MCF 10A (cell line): ENCODE data around the gene RPAP2. TPM values are rescaled to one million over a fixed set of nuclear protein-coding genes. Genes with fewer than 3 reads are reported as not detected.

Source experiments
- BruUV-seq: library from RNA; stranded (reverse); fragments of 400-500 nt; replicated peaks from 2 replicates; lab custom pipeline; 2021; lab: Mats Ljungman, UMichigan
- CTCF ChIA-PET: fragments of 300-600 bp; sonication (Branson Sonifier 250); formaldehyde crosslinking; extraction: SDS; loops from one replicate; lab custom pipeline; 2021; ENCODE audit warnings: antibody characterized with exemption, inconsistent platforms; lab: Yijun Ruan, JAX
- POLR2A ChIA-PET: fragments of 300-600, 350-650 bp; sonication (Branson Sonifier 250); formaldehyde crosslinking; extraction: SDS; loops from one replicate; lab custom pipeline; 2020; ENCODE audit warnings: antibody characterized with exemption, inconsistent platforms; lab: Yijun Ruan, JAX
- DNase-seq: peaks from one replicate; pipeline ENCODE4 v3.0.0-alpha.2; 2018; ENCODE audit not compliant: unreplicated experiment
- H3K27ac Mint-ChIP-seq: one replicate; pipeline ENCODE4 v1.8.0; 2022; ENCODE audit warnings: mild to moderate bottlenecking, low read depth, mixed read lengths; ENCODE audit not compliant: unreplicated experiment
- H3K27me3 Mint-ChIP-seq: one replicate; pipeline ENCODE4 v1.8.0; 2022; ENCODE audit warnings: mixed read lengths; ENCODE audit not compliant: insufficient read depth, unreplicated experiment
- H3K36me3 Mint-ChIP-seq: one replicate; pipeline ENCODE4 v1.8.0; 2022; ENCODE audit warnings: mild to moderate bottlenecking, moderate library complexity, mixed read lengths; ENCODE audit not compliant: insufficient read depth, unreplicated experiment
- H3K4me1 Mint-ChIP-seq: one replicate; pipeline ENCODE4 v1.8.0; 2022; ENCODE audit warnings: mixed read lengths; ENCODE audit not compliant: insufficient read depth, unreplicated experiment
- H3K4me3 Mint-ChIP-seq: one replicate; pipeline ENCODE4 v1.8.0; 2022; ENCODE audit warnings: mild to moderate bottlenecking, moderate library complexity, mixed read lengths; ENCODE audit not compliant: unreplicated experiment
- H3K9me3 Mint-ChIP-seq: one replicate; pipeline ENCODE4 v1.8.0; 2022; ENCODE audit warnings: mixed read lengths; ENCODE audit not compliant: unreplicated experiment
- intact Hi-C: fragments of 100-400 bp; cut with micrococcal nuclease; formaldehyde crosslinking; loops from 2 replicates; pipeline ENCODE4 v1.14.1; 2022
- total RNA-seq: library from RNA; stranded (reverse); gene quantifications from 2 replicates; pipeline ENCODE4 v1.2.3, GENCODE V29; 2022
- TF ChIP-seq, protein P1 (sequence below): fragments of 200-600 bp; IDR thresholded peaks from one replicate; pipeline ENCODE4 v1.8.0; 2022; ENCODE audit warnings: antibody characterized with exemption, mild to moderate bottlenecking; ENCODE audit not compliant: unreplicated experiment

Gene RPAP2
- total RNA-seq, 1 experiment from 2014 or later = 26.2 TPM

DNA sequence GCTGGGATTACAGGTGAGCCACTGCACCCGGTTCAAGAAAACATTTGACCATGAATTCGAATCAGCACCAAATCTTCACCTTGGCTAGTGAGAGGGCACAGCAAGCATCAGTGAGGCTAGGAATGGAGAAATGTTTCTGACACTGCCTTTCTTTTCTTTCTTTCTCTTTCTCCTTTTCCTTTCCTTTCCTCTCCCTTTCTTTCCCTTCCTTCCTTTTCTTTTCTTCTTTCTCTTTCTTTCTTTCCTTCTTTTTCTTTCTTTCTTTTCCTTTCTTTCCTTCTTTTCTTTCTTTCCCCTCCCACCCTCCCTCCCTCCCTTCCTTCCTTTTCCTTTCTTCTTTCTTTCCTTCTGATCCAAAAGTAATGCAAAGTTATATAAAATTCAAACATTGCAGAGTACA is 147.0 kb downstream of the RPAP2 start:
- POLR2A ChIA-PET = no interaction called here
- H3K4me3 Mint-ChIP-seq = no peak overlapping the region
- intact Hi-C loops = no loop called here
- no peak overlapping the region for H3K27ac Mint-ChIP-seq
- H3K27me3 Mint-ChIP-seq = no peaks in the 10 kb centered on the region
- H3K9me3 Mint-ChIP-seq = no peaks in the 10 kb centered on the region
- no TSS peak for BruUV-seq
- peaks cover 17% of the 10 kb centered on the region for H3K4me1 Mint-ChIP-seq
- H3K36me3 Mint-ChIP-seq = no peaks in the 10 kb centered on the region
- TF ChIP-seq, protein P1, sequence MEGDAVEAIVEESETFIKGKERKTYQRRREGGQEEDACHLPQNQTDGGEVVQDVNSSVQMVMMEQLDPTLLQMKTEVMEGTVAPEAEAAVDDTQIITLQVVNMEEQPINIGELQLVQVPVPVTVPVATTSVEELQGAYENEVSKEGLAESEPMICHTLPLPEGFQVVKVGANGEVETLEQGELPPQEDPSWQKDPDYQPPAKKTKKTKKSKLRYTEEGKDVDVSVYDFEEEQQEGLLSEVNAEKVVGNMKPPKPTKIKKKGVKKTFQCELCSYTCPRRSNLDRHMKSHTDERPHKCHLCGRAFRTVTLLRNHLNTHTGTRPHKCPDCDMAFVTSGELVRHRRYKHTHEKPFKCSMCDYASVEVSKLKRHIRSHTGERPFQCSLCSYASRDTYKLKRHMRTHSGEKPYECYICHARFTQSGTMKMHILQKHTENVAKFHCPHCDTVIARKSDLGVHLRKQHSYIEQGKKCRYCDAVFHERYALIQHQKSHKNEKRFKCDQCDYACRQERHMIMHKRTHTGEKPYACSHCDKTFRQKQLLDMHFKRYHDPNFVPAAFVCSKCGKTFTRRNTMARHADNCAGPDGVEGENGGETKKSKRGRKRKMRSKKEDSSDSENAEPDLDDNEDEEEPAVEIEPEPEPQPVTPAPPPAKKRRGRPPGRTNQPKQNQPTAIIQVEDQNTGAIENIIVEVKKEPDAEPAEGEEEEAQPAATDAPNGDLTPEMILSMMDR = no peak
- DNase-seq = no peak
- CTCF ChIA-PET = no interaction called here

DNA sequence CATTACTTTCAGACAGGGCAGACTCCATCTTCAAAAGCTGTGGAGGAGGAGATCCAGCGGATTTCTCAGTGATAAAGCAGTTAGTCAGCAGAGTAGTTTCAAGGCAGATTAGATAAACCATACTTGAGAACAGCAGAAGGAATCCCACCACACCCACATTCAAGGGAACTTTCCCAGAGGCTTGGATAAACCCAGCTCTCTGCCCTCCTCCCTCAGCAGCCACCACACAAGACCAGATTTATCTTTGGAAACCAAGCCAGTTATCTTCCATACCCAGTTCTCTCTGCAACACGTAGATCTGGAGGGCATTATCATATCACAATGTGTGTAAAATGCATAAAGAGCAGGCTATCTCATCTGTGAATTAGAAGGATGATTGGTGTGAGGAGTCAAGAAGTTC is 147.7 kb downstream of the RPAP2 start:
- Mint-ChIP-seq H3K36me3 (no peaks in the 10 kb centered on the region), H3K27ac (no peak overlapping the region), H3K4me1 (peaks cover 17% of the 10 kb centered on the region), H3K9me3 (no peaks in the 10 kb centered on the region), H3K4me3 (no peak overlapping the region), H3K27me3 (no peaks in the 10 kb centered on the region)
- DNase-seq = no peak
- POLR2A ChIA-PET = no interaction called here
- CTCF ChIA-PET = no interaction called here
- no TSS peak for BruUV-seq
- TF ChIP-seq, protein P1 = no peak
- intact Hi-C loops = no loop called here

DNA sequence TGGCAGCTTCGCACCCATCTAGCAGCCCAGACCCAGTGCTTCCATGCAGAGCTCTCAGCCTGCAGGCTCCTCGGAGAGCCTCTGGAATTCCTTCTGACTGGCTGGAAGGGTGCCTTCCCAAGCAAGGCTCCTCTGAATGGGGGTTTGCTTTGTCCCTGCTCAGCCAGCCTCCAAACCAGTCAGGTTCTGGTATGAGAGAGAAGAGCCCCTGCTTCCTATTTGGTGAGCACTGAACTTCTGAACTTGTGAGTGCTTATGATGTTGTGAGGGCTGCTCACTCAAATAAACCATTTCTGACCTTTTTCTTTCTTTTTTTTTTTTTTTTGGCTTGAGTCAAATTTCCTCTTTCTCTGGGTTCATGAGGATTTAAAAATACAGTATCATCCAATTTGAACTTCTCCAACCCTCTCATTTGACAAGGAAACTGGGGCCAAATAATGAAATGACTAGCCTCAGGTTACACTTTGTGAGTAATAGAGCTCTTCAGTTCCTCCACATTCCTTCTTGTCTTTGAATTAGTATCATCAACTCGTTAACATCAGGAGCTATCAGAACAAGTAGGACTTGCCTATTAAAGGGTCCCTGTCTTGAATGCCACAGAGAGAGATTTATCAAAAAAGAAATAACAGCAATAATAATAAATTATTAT is 148.3 kb downstream of the RPAP2 start:
- TF ChIP-seq, protein P1 = no peak
- intact Hi-C loops = no loop called here
- Mint-ChIP-seq H3K4me1 (peaks cover 17% of the 10 kb centered on the region), H3K27me3 (no peaks in the 10 kb centered on the region), H3K36me3 (no peaks in the 10 kb centered on the region), H3K4me3 (no peak overlapping the region), H3K27ac (no peak overlapping the region), H3K9me3 (no peaks in the 10 kb centered on the region)
- peak; percentile 5 for DNase-seq
- CTCF ChIA-PET = no interaction called here
- no TSS peak for BruUV-seq
- POLR2A ChIA-PET = no interaction called here

DNA sequence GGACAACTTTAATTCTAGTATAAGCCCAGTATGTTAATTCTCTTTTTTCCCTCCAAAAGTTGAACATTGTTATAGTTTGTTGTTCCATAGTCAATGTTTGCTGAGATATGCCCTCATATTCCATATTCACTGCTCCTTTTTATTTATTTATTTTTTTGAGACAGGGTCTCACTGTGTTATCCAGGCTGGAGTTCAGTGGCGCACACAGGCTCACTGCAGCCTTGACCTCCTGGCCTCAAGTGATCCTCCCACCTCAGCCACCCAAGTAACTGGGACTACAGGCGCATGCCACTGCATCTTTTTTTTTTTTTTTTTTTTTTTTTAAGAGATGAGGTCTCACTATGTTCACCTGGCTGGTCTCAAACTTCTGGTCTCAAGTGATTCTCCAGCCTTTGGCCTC is 149.1 kb downstream of the RPAP2 start:
- no peak for DNase-seq
- Mint-ChIP-seq H3K9me3 (no peaks in the 10 kb centered on the region), H3K36me3 (no peaks in the 10 kb centered on the region)

More for the DNA sequence above, 149.1 kb downstream of the RPAP2 start:
- ChIA-PET POLR2A (no interaction called here), CTCF (no interaction called here)
- Mint-ChIP-seq H3K4me1 (peaks cover 17% of the 10 kb centered on the region), H3K4me3 (no peak overlapping the region), H3K27me3 (no peaks in the 10 kb centered on the region), H3K27ac (no peak overlapping the region)
- intact Hi-C loops = no loop called here
- BruUV-seq = no TSS peak
- TF ChIP-seq, protein P1 = no peak

Other genes starting within 250 kb of the RPAP2 start
- gene SETSIP, start 223.6 kb upstream of the RPAP2 start, total RNA-seq = not detected in 2 replicates
- gene BTBD8, start 218.7 kb upstream of the RPAP2 start, total RNA-seq = 1.8 and 2.2 TPM in 2 replicates
- gene C1orf146, start 81.1 kb upstream of the RPAP2 start, total RNA-seq = not detected in 2 replicates
- gene GLMN, start 72 bp upstream of the RPAP2 start, total RNA-seq = 8.6 and 10.1 TPM in 2 replicates
- gene GFI1, start 187.9 kb downstream of the RPAP2 start, total RNA-seq = 0.27 TPM in 1 of 2 replicates, not detected in the other